H1 (cell line): Measurements from ENCODE around the gene KCTD15. TPM values are rescaled to one million over a fixed set of nuclear protein-coding genes. Genes with fewer than 3 reads are reported as not detected.

ENCODE experiments used
- CTCF ChIA-PET: fragments of 300-600 bp; sonication (Branson Sonifier 250); formaldehyde crosslinking; loops from one replicate; lab custom pipeline; 2021; ENCODE audit not compliant: partially characterized antibody; lab: Charles Lee
- POLR2A ChIA-PET: fragments of 300-600 bp; sonication (Branson Sonifier 250); formaldehyde crosslinking; loops from one replicate; lab custom pipeline; 2021; ENCODE audit warnings: inconsistent platforms; ENCODE audit not compliant: partially characterized antibody; lab: Charles Lee
- DNase-seq, 2 experiments: peaks; one replicate each; pipeline versions ENCODE4 v3.0.0 to v3.0.0-alpha.2; 2010 to 2022; ENCODE audit warnings: low spot score in 2 of 2, low read depth in 1 of 2, mixed read lengths in 1 of 2
- FAIRE-seq: peaks from 2 replicates; lab custom pipeline; 2011; peaks lifted over from hg19 to GRCh38; lab: Jason Lieb, UNC
- H2AFZ ChIP-seq: 2 replicates; pipeline ENCODE4 v1.8.1; 2012; ENCODE audit warnings: low read length, inconsistent platforms
- H2AK5ac ChIP-seq: 2 replicates; pipeline ENCODE4 v1.6.1; 2013; ENCODE audit warnings: low read depth, low read length
- H2BK120ac ChIP-seq: replicated peaks from 2 replicates; pipeline ENCODE3; 2013; ENCODE audit warnings: low read depth, low read length, inconsistent platforms
- H2BK12ac ChIP-seq: 2 replicates; pipeline ENCODE4 v1.6.1; 2013; ENCODE audit warnings: low read depth, low read length
- H2BK15ac ChIP-seq: 2 replicates; pipeline ENCODE4 v1.6.1; 2013; ENCODE audit warnings: low read length
- H2BK20ac ChIP-seq: 2 replicates; pipeline ENCODE4 v1.6.1; 2013; ENCODE audit warnings: low read length
- H2BK5ac ChIP-seq: 2 replicates; pipeline ENCODE4 v1.6.1; 2013; ENCODE audit warnings: low read depth, low read length
- H3K14ac ChIP-seq: 2 replicates; pipeline ENCODE4 v1.6.1; 2013; ENCODE audit warnings: inconsistent platforms; ENCODE audit not compliant: insufficient read length
- H3K18ac ChIP-seq: 2 replicates; pipeline ENCODE4 v1.6.1; 2013; ENCODE audit warnings: low read length; ENCODE audit errors: extremely low read depth
- H3K23ac ChIP-seq: 2 replicates; pipeline ENCODE4 v1.6.1; 2013; ENCODE audit warnings: inconsistent platforms; ENCODE audit not compliant: insufficient read length
- H3K23me2 ChIP-seq: 2 replicates; pipeline ENCODE4 v1.6.1; 2013; ENCODE audit warnings: low read depth, low read length
- H3K27ac ChIP-seq: 2 replicates; pipeline ENCODE4 v1.6.1; 2011; ENCODE audit warnings: low read depth, low read length, inconsistent platforms
- H3K27me3 ChIP-seq, 4 experiments: replicated peaks in 1 of 4; 1 replicate in 1 of 4; 2 replicates in 3 of 4; pipeline versions ENCODE4 v1.6.1 to v1.8.1; 2011 to 2013; ENCODE audit warnings: low read length in 3 of 4, mild to moderate bottlenecking in 3 of 4, inconsistent platforms in 2 of 4, mixed read lengths in 2 of 4, moderate library complexity in 1 of 4; ENCODE audit not compliant: control insufficient read depth in 3 of 4, insufficient read depth in 3 of 4; ENCODE audit errors: extremely low read depth in 1 of 4
- H3K36me3 ChIP-seq, 4 experiments: 2 replicates each; pipeline versions ENCODE4 v1.6.1 to v1.8.1; 2011 to 2013; ENCODE audit warnings: mild to moderate bottlenecking in 4 of 4, low read length in 3 of 4, moderate library complexity in 2 of 4, control low read depth in 1 of 4, inconsistent platforms in 1 of 4; ENCODE audit not compliant: insufficient read depth in 4 of 4, control insufficient read depth in 2 of 4
- H3K4ac ChIP-seq: replicated peaks from 2 replicates; pipeline ENCODE3; 2013; ENCODE audit warnings: low read length, low read depth, mixed read lengths, inconsistent platforms; ENCODE audit not compliant: insufficient read length
- H3K4me1 ChIP-seq, 4 experiments: replicated peaks in 1 of 4; 1 replicate in 1 of 4; 2 replicates in 3 of 4; pipeline versions ENCODE4 v1.6.1 to v1.8.1; 2011 to 2013; ENCODE audit warnings: low read length in 3 of 4, inconsistent platforms in 2 of 4, mixed read lengths in 1 of 4; ENCODE audit not compliant: insufficient read depth in 4 of 4, control insufficient read depth in 3 of 4
- H3K4me2 ChIP-seq, 2 experiments: 2 replicates each; pipeline versions ENCODE4 v1.6.1 to v1.8.1; 2011 to 2013; ENCODE audit warnings: low read depth in 2 of 2, low read length in 2 of 2, control low read depth in 1 of 2, inconsistent platforms in 1 of 2, mild to moderate bottlenecking in 1 of 2; ENCODE audit not compliant: insufficient read depth in 1 of 2
- H3K4me3 ChIP-seq, 4 experiments: fragments of 200-600, 300-600 bp in 1 of 4; sonication (generic), shearing (Covaris generic), sonication (Bioruptor Twin) in 1 of 4; 2 replicates each; pipeline versions ENCODE4 v1.5.1 to v1.8.1; 2011 to 2016; ENCODE audit warnings: low read length in 4 of 4, low read depth in 3 of 4, control low read depth in 2 of 4, inconsistent platforms in 2 of 4, mild to moderate bottlenecking in 2 of 4, mixed read lengths in 1 of 4, moderate library complexity in 1 of 4; ENCODE audit not compliant: insufficient read depth in 2 of 4; ENCODE audit errors: extremely low read depth in 1 of 4
- H3K56ac ChIP-seq: replicated peaks from 2 replicates; pipeline ENCODE3; 2013; ENCODE audit warnings: low read depth, mild to moderate bottlenecking, mixed read lengths, low read length, inconsistent platforms; ENCODE audit not compliant: insufficient read length
- H3K79me1 ChIP-seq: 2 replicates; pipeline ENCODE4 v1.6.1; 2013; ENCODE audit warnings: low read depth, low read length, control low read depth
- H3K79me2 ChIP-seq, 2 experiments: 2 replicates each; pipeline versions ENCODE4 v1.6.1 to v1.8.1; 2012 to 2013; ENCODE audit warnings: low read length in 2 of 2, mild to moderate bottlenecking in 2 of 2, inconsistent platforms in 1 of 2; ENCODE audit not compliant: insufficient read depth in 2 of 2, control insufficient read depth in 1 of 2
- H3K9ac ChIP-seq, 4 experiments: replicated peaks in 1 of 4; 1 replicate in 1 of 4; 2 replicates in 3 of 4; pipeline versions ENCODE4 v1.6.1 to v1.8.1; 2011 to 2013; ENCODE audit warnings: low read depth in 3 of 4, low read length in 3 of 4, control low read depth in 2 of 4, mild to moderate bottlenecking in 2 of 4, moderate library complexity in 2 of 4, inconsistent platforms in 1 of 4; ENCODE audit errors: extremely low read depth in 1 of 4
- H3K9me3 ChIP-seq, 2 experiments: 2 replicates each; pipeline versions ENCODE4 v1.6.1 to v1.8.1; 2012 to 2013; ENCODE audit warnings: mild to moderate bottlenecking in 2 of 2, moderate library complexity in 2 of 2, control low read depth in 1 of 2, inconsistent platforms in 1 of 2, low read depth in 1 of 2, low read length in 1 of 2, mixed read lengths in 1 of 2; ENCODE audit not compliant: insufficient read depth in 2 of 2
- H4K20me1 ChIP-seq, 2 experiments: replicated peaks in 1 of 2; 2 replicates each; pipeline versions ENCODE3 to v1.8.1; 2011 to 2013; ENCODE audit warnings: inconsistent platforms in 2 of 2, low read length in 2 of 2, mild to moderate bottlenecking in 1 of 2; ENCODE audit not compliant: insufficient read depth in 2 of 2, control insufficient read depth in 1 of 2
- H4K5ac ChIP-seq: 2 replicates; pipeline ENCODE4 v1.6.1; 2013; ENCODE audit warnings: low read length, low read depth, mixed read lengths, inconsistent platforms; ENCODE audit not compliant: insufficient read length
- H4K8ac ChIP-seq: 2 replicates; pipeline ENCODE4 v1.8.0; 2013; ENCODE audit warnings: mild to moderate bottlenecking, moderate library complexity, low read length, inconsistent platforms; ENCODE audit not compliant: insufficient read depth; ENCODE audit errors: extremely low read depth
- H4K91ac ChIP-seq: replicated peaks from 2 replicates; pipeline ENCODE3; 2013; ENCODE audit warnings: low read length, mixed read lengths, inconsistent platforms; ENCODE audit not compliant: insufficient read length
- ATF3 ChIP-seq: IDR thresholded peaks from 2 replicates; pipeline ENCODE4 v1.6.1; 2011; ENCODE audit warnings: low read depth, mild to moderate bottlenecking, low read length; ENCODE audit not compliant: insufficient read depth
- CTBP2 ChIP-seq: IDR thresholded peaks from 2 replicates; pipeline ENCODE4 v1.7.0; 2011; ENCODE audit warnings: borderline replicate concordance, mild to moderate bottlenecking, moderate library complexity, mixed read lengths, low read length; ENCODE audit not compliant: insufficient read depth, insufficient read length
- GABPA ChIP-seq: IDR thresholded peaks from 2 replicates; pipeline ENCODE4 v1.6.1; 2011; ENCODE audit warnings: mild to moderate bottlenecking, low read length, moderate library complexity, borderline replicate concordance; ENCODE audit not compliant: insufficient read depth
- JUND ChIP-seq: IDR thresholded peaks from 2 replicates; pipeline ENCODE4 v1.6.1; 2011; ENCODE audit warnings: mild to moderate bottlenecking, improper control_type of control experiment, low read length
- RAD21 ChIP-seq, 2 experiments: IDR thresholded peaks in 1 of 2; conservative IDR thresholded peaks in 1 of 2; 2 replicates each; pipeline ENCODE4 v1.6.1; 2011; ENCODE audit warnings: low read depth in 2 of 2, low read length in 2 of 2, improper control_type of control experiment in 1 of 2, inconsistent platforms in 1 of 2, mild to moderate bottlenecking in 1 of 2, moderate library complexity in 1 of 2
- RBBP5 ChIP-seq: IDR thresholded peaks from 2 replicates; pipeline ENCODE4 v1.7.1; 2012; ENCODE audit warnings: low read depth, mild to moderate bottlenecking, inconsistent platforms, low read length, moderate library complexity, borderline replicate concordance
- RXRA ChIP-seq: IDR thresholded peaks from 2 replicates; pipeline ENCODE4 v1.6.1; 2011; ENCODE audit warnings: low read depth, mild to moderate bottlenecking, low read length, moderate library complexity; ENCODE audit not compliant: insufficient read depth
- ZNF274 ChIP-seq: IDR thresholded peaks from 2 replicates; pipeline ENCODE4 v1.7.0; 2012; ENCODE audit warnings: low read length, borderline replicate concordance; ENCODE audit errors: extremely low read depth
- WGBS, 2 experiments: shearing (Covaris generic) in 1 of 2; methylation state at CpG; one replicate each; pipeline versions ENCODE4 v1.1.6 to v1.1.7; 2013 to 2015; ENCODE audit warnings: low lambda C conversion rate in 2 of 2, mixed read lengths in 2 of 2, inconsistent platforms in 1 of 2, low coverage in 1 of 2, missing lambda C conversion rate in 1 of 2; ENCODE audit not compliant: insufficient replicate concordance in 2 of 2, insufficient coverage in 1 of 2, insufficient read length in 1 of 2; ENCODE audit errors: extremely low coverage in 1 of 2, missing lambda C conversion rate in 1 of 2; 5-methylcytosine and 5-hydroxymethylcytosine counted together
- polyA plus RNA-seq, 7 experiments: library from polyadenylated mRNA; depleted of rRNA in 3 of 7; stranded (reverse) in 5 of 7; unstranded in 2 of 7; fragments of >200 nt in 5 of 7; fragments of 200-250 nt in 2 of 7; gene quantifications; 1 replicate in 5 of 7; 2 replicates in 1 of 7; 4 replicates in 1 of 7; pipeline versions ENCODE4 v1.2.1 to v1.2.3, GENCODE V29; 2011 to 2013; ENCODE audit warnings: missing spikeins in 2 of 7, mixed read lengths in 2 of 7
- total RNA-seq: library from RNA; stranded (reverse); fragmentation: NEBNext Ultra II Directional; extraction: Animal tissue kit (Norgen Biotek cat#: 25700); gene quantifications from 2 replicates; pipeline ENCODE4 v1.2.1, GENCODE V29; 2021

Gene KCTD15
- total and polyA plus RNA-seq, 2 of the 8 experiments (the other 6 are each of a cell fraction or from before 2014, with no cell fraction given) = 25.1 to 27.0 TPM

- no peak overlapping the region for H3K9ac ChIP-seq
- no peak overlapping the region for H4K8ac ChIP-seq
- TF ChIP-seq GABPA (no peak), RAD21 (IDR thresholded peaks at IDR 0.05 in 1 of 2, conservative IDR thresholded peaks at IDR 0.05 in 1 of 2; ENCODE audit: low read depth in 2 of 2, low read length in 2 of 2) (no peak), JUND (no peak), ZNF274 (no peak), CTBP2 (no peak), RBBP5 (no peak), RXRA (no peak), ATF3 (no peak)
- TF ChIP-seq, all 59 proteins: peak for 0
- Histone ChIP-seq H3K23ac (no peak overlapping the region), H3K4ac (no peak overlapping the region), H3K36me3 (peaks cover 4 to 24% (median 11%) of the 10 kb centered on the region in 4 experiments; a peak in 6 of 8 replicates), H3K14ac (no peak overlapping the region), H3K4me1 (no peaks in the 10 kb centered on the region; a peak in 1 of 7 replicates), H2BK15ac (no peak overlapping the region), H3K79me2 (no peaks in the 10 kb centered on the region), H3K9me3 (no peaks in the 10 kb centered on the region), H3K27ac (no peak overlapping the region), H2AK5ac (no peak overlapping the region), H4K5ac (no peak overlapping the region), H2AFZ (no peak overlapping the region), H4K91ac (no peak overlapping the region), H2BK20ac (no peak overlapping the region), H2BK12ac (no peak overlapping the region), H3K79me1 (no peaks in the 10 kb centered on the region; the same call in 1 of the 2 replicates), H4K20me1 (peaks cover 1 to 7% of the 10 kb centered on the region in 2 experiments), H3K27me3 (no peaks in the 10 kb centered on the region), H3K4me2 (no peak overlapping the region), H3K56ac (no peak overlapping the region), H2BK120ac (no peak overlapping the region), H3K18ac (no peak overlapping the region), H3K23me2 (no peaks in the 10 kb centered on the region), H2BK5ac (no peak overlapping the region; the same call in 1 of the 2 replicates), H3K4me3 (no peak overlapping the region)
- FAIRE-seq (no peak), DNase-seq (no peak)
- POLR2A ChIA-PET = interaction anchor here (0.9 to 2.8 kb wide), 2 partner anchors 8 to 14 kb away, joined by 3 to 9 read pairs; no protein-coding TSS in a partner anchor
- WGBS, 2 experiments = 85% methylated on average over 11 of the region's 14 CpGs; no CpG with 5 or more reads in 1 of the 2 experiments
- CTCF ChIA-PET = interaction anchor here (0.5 to 1.3 kb wide), 6 partner anchors 9 to 199 kb away, joined by 3 to 4 read pairs (median 4); no protein-coding TSS in a partner anchor
Measured at GRCh38 chr19:33811736-33812387, 15.2 kb downstream of the KCTD15 start.
